Right renal pelvis (tissue), 4 donors: ENCODE results near the gene NEDD4L. TPM values are rescaled to one million over a fixed set of nuclear protein-coding genes. Genes with fewer than 3 reads are reported as not detected.
A peak's percentile ranks its signal among the peaks of the same experiment; 100 is the strongest.

Experiments used
- DNase-seq, 4 donors: peaks; one replicate each; pipeline ENCODE4 v3.0.0-alpha.2; 2013; ENCODE audit warnings: low read depth in 4 of 4, low spot score in 3 of 4, missing footprints in 1 of 4
- polyA plus RNA-seq, 4 donors: library from polyadenylated mRNA; unstranded; fragments of 120-200 nt; gene quantifications; one replicate each; pipeline ENCODE4 v1.2.1, GENCODE V29; 2013; ENCODE audit not compliant: insufficient read length in 4 of 4

Gene NEDD4L
- polyA plus RNA-seq, 4 donors = 108 to 168 (median 130) TPM

- DNase-seq = no peak
These were observed 66.4 kb downstream of the NEDD4L start for GRCh38 chr18:58110398-58110797.

GRCh38 chr18:58112174-58112573 is 68.1 kb downstream of the NEDD4L start:
- no peak for DNase-seq

- no peak for DNase-seq
These were observed 69.3 kb downstream of the NEDD4L start for GRCh38 chr18:58113337-58113736.

GRCh38 chr18:58114766-58115165 is 70.7 kb downstream of the NEDD4L start:
- no peak for DNase-seq

GRCh38 chr18:58116818-58117217 is 72.8 kb downstream of the NEDD4L start:
- DNase-seq = no peak

GRCh38 chr18:58117786-58118403 is 73.9 kb downstream of the NEDD4L start:
- no peak for DNase-seq

- no peak for DNase-seq
These were observed 74.5 kb downstream of the NEDD4L start for GRCh38 chr18:58118536-58118935.

- no peak for DNase-seq
These were observed 75.8 kb downstream of the NEDD4L start for GRCh38 chr18:58119819-58120218.

- DNase-seq = no peak
These were observed 80.4 kb downstream of the NEDD4L start for GRCh38 chr18:58124475-58124874.

GRCh38 chr18:58125183-58125582 is 81.2 kb downstream of the NEDD4L start:
- DNase-seq = no peak

GRCh38 chr18:58125756-58126155 is 81.7 kb downstream of the NEDD4L start:
- DNase-seq = no peak

GRCh38 chr18:58128381-58129374 is 84.7 kb downstream of the NEDD4L start:
- peak in 2 of 4 donors; percentile 65 to 80 for DNase-seq

GRCh38 chr18:58132595-58133261 is 88.7 kb downstream of the NEDD4L start:
- no peak for DNase-seq

GRCh38 chr18:58135183-58135641 is 91.2 kb downstream of the NEDD4L start:
- no peak for DNase-seq

- DNase-seq = no peak
These were observed 91.8 kb downstream of the NEDD4L start for GRCh38 chr18:58135701-58136331.

- DNase-seq = no peak
These were observed 92.9 kb downstream of the NEDD4L start for GRCh38 chr18:58136879-58137278.

- DNase-seq = no peak
These were observed 95.7 kb downstream of the NEDD4L start for GRCh38 chr18:58139459-58140386.

- no peak for DNase-seq
These were observed 96.6 kb downstream of the NEDD4L start for GRCh38 chr18:58140387-58141325.
